Measurements from ENCODE around the gene ADAMTS13.

DNA sequence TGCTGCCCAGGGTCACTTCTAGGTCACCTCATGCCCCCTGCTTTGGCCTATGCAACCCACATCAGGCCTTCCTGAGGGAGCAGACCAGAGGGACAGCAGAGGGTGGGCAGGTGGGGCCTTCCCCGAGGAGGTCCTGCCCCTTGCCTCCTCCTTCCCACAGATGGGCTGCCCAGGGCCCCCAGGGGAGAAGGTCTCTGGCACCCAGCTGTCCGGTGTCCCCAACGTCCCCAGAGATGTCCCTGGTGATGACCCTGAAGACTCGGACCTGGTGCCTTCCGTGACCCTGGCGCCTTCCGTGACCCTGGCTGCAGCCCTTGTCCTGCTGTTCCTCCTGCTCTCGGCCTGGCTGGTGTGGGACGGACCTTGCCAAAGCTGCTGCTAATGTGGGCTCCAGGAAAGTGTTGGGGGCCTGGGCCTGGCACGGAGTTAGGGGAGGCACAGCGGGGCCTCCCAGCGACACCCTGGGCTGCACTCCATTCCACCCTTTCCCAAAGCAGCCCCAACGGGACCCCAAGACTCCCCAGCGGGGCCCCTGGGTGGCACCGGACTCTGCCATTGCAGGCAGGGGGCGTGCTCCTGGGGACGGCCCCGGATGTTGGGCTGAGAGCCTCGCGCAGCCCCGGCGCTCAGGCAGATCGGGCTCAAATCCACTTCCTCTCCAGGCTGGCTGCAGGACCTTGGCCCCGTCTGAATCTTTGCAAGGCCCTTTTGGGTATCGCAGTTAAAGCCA lies 63.5 kb downstream of the ADAMTS13 start:
- TF ChIP-seq POLR2A (IDR thresholded peaks at IDR 0.05) = no peak
- no peak for TF ChIP-seq CTCF (IDR thresholded peaks at IDR 0.05)

Data from Peyer's patch (tissue), 4 donors.